T-helper 2 cell (primary cell): ENCODE measurements around the gene RAET1E.
"Not testable (repeated sequence)": the region's sequence is repeated elsewhere in the genome, so short reads cannot be mapped to it uniquely, and the experiment has no call there.

Source experiments
- DNase-seq, 5 experiments: peaks; one replicate each; pipeline versions ENCODE4 v3.0.0 to v3.0.0-alpha.2; 2012 to 2022

Gene RAET1E

DNA sequence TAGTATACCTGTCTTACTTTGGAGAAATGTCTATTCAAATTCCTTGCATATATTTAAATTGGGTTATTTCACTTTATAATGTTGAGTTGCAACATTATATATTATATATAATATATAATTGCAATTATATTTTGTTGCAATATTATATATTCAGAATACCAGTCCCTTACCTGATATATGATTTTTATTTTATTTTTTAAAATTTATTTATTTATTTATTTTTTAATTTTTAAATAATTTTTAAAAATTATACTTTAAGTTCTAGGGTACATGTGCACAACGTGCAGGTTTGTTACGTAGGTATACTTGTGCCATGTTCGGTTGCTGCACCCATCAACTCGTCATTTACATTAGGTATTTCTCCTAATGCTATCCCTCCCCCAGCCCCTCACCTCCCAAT lies 29.1 kb upstream of the RAET1E start:
- DNase-seq, result not testable (repeated sequence)

DNA sequence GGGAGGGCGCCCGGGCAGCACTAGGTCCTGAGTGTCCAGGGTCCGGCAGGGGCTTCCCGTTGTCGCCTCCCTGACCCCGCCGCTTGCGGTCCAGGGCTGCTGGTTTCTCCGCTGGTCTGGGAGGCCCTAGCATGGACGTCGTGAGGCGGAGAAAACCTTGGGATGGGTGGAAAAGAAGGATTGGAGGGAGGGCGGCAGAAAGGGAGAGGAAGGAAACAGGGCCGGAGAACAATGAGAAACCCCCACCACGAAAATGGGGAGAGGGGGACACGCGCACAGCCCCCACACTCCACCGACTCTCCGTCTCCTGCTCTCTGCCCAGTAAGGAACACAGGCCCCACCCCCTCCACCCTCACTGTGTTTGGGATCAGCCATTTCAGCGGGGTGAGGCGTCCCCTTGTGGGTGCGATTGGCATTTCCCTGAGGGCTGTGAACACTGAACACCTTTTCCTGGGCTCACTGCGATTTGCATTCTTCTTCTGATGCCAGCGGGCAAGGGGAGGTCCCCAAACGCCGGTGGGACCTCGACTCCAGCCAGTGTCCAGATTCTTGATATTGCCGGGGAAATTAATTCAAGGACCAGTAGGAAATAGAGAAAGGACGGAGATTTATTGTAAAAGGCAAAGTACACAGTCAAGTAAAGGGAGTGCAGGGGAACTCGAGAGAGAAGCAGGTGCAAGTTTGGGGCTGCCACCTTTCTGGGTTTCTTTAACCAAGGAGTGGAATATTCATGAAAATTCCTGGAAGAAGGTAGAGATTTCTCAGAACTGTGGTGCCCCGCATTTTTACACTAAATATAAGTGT lies 28.3 kb upstream of the RAET1E start:
- peak in 4 of 5 experiments; percentile 38 to 76 (median 60) for DNase-seq

DNA sequence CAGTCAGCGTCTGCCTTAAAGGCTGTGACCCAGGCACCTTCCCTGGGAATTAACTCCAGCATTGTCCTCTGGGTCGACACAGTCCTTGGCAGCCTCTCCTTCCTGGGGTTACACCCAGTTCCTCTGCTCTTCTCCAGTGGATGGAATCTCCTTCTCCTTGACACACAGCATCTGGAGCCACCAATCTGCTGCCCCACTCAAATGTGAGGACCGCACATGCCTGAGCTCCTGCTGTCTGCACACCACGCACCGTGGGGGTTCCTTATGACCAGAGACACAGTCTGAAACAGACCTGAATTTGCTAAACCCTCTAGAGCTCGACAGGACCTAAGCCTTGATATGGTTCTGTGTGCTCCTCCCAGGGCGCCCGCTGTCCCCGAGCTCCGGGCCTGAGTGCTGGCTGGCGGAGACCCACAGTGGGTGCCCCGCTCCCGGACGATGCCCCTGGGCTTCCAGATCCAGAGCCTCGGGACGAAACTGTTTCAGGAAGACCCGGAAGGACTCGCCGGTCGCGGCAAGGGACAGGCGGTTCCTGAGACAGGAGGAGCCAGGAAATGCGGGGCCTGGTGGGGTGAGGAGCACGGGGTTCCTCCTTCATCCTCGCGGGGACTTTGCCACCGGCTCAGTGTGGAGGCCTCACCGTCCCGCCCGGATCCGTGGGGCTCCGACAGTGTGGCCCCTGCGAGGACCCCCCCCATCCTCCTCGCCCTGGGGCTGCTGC lies 27.5 kb upstream of the RAET1E start:
- no peak for DNase-seq

DNA sequence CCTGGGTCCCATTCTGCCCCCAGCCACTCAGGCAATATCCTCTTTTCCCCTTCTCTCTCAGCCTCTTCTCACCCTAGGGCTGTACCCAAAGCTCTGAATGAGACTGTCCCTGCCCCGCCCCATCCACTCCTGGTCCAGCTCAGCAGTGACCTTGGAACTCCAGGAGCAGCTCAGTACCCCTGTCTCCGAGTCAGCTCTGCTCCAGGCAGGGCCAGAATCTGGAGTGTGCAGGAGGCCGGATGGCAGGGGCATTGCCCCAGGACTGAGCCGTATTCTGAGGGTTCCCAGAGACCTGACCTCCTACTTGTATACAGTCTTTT lies 27.0 kb upstream of the RAET1E start:
- DNase-seq, result no peak

DNA sequence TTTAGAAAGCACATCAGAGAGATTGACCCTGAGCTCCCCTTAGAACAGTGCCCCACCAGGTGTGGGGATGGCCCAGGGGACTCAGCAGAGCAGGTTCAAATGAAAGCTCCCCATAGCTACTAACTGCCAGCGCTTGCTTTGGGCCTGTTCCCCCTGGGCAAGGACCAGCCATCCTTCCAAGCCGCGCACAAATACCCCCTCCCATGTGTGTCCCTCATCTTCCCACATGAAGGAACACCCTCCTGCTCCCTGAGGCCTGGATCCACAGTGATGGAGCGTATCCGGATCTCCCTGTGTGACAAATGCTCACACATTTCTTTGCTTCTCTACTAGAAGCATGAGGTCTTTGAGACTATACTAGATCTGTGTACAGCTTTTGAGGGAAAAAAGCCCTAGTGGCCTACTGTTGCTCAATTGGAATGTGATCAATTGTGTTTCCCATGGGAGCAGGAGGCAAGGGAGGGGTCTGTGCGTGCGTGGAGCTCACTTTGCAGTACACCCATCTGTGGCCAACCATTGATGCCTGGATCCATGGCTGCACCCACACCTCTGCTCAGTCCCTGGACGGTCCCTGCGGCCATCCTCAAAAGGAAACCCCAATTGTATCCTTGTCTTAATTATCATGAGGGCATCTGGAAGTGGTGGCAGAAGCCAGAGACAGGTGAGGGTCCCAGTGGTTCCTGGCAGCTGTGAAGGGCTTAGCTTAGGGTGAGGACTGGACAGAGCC lies 26.5 kb upstream of the RAET1E start:
- DNase-seq, result no peak

DNA sequence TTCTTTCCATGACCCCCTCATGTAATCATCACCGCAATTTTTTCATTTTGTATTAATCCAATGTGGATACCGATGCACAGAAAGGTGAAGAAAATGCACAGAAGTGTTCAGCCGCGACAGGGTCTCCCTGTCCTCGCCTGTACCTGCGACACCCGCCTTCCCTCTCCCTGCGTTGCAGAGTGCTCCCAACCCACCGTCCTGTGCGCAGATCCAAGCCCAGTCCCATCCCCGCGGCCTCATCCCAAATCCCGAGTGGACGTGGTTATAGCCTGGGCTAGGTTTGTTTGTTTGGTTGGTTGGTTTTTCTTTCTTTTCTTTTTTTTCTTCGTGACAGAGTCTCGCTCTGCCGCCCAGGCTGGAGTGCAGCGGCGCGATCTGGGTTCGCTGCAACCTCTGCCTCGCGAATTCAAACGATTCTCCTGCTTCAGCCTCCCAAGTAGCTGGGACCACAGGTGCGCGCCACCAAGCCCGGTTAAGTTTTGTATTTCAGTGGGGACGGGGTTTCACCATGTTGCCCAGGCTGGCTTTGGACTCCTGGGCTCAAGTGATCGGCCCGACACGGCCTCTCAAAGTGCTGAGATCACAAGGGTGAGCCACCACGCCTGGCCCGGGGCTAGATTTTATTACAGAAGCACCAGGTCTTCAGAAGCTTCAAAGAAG lies 25.5 kb upstream of the RAET1E start:
- DNase-seq, result no peak

DNA sequence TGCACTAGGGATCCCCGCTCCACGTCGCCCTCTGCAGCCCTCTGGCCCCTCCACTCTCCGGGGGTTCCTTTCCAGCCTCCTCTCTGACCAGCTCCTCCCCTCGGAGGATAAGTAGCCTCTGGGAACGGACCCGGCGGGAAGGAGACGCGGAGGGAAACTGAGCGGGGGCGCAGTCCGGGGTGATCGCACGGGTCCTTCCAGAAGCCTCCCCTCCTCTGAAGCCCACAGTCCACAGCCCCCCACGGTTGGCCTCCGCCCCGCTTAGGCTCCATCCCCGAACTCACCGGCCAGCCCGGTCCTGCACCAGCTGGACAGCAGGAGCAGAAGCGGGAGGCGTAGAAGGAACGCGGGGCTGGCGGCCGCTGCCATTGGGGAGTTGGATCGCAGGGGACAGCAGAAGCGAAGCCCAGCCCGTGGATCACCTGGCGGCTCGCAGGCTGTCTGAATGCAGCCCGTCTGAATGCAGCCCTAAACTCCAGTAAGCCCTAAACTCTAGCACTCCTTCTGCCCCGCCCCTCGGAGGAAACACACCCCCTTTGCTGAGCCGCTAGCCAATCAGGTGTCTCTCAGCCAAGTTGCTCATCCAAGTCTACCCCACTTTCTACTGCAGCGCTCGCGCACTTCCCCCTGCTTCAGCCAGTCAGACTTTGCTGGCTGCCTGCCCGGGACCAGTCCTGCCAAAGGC lies 24.9 kb upstream of the RAET1E start, which contains the start of gene RAET1G:
RAET1G (minus strand) TSS at position 480 of the 685 bp plus-strand sequence; CDS start at position 369, 111 bp downstream.
- DNase-seq, result peak; percentile 48 to 89 (median 73)

DNA sequence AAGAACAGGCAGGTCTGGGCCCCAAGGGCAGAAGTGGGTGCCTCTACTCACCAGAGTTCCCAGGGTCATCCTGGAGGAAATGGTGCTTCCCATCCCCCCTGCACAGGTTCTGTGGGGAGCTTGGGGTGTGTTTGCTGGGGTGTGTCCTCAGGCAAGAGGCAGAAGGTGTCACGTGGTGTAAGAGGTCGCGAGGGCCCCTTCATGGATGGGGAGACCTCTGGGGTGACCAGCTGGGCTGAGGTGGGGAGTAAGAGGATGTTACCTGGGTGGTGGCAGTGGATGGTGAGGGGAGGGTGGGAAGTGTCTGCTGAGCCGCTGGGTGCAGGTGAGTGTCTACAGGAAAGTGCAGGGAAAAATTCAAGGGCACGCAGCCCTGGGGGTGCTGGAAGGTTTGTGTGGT lies 24.2 kb upstream of the RAET1E start:
- DNase-seq, result not testable (repeated sequence)

DNA sequence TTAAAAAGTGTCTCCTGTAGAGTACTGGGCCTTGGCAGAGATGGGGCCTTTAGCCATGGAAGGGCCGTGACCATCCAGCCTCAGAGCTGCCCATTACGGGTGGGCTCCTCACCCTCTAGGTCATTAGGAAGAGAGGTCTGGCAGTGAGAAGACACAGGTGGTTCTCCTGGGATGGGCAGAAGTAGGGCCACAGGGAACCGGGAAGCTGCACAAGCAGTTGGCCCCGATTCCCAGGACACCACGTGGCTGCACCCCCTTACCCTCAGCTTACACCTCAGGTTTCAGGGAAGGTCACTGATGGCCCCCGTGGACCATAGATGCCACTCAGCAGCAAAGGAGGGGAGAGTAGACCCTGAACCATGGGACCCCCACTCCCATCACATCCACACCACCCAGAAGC lies 23.4 kb upstream of the RAET1E start:
- no peak for DNase-seq

DNA sequence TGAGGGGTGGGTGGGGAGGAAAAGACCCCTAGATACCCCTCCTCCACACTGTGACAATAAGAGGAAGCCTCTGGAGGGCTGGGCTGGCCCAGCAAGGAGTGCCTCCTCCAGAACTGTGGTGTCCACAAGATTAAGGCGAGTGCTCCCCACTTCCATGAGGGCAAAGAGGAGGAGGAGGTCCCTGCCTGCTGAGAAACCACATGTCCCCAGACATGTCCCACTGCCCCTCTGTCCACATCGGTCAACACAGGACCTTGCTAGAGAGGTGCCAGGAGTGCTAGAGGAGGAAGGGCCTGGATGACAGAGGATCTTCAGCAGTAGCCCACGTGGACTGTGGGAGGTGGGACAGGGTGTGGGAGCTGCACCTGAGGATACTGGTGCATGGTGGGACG lies 21.9 kb upstream of the RAET1E start:
- no peak for DNase-seq

DNA sequence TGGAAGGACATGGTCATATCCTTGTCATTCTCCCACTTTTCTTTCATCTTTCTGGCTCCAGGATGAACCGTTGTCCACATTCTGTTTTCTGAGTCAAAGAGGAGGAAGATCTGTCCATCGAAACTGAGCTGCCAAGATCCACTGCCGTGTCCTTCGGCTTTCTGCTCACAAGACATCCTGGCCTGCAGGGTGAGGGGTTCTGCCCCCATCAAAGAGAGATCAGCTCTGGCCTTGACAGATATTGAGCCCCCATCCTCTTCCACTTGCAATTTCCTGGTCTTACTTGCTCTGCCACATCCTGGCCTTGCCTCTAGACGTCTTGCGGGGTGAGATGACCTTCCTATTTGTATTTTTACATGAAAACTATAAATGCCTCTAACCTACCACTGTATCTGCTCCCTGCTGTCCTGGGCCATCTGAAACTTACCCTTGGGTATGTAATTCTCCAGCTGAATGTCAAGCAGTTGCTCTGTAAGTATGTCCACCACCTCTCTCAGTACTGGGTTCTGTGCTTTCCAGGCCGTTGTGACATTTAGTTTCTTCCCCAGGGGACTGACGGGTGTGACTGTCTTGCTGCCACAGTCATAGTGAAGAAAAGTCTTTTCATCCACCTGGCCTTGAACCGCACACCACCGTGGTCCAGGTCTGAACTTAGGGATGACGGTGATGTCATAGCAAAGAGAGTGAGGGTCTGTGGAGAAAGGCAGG lies 21.4 kb upstream of the RAET1E start:
- DNase-seq, result not testable (repeated sequence)

DNA sequence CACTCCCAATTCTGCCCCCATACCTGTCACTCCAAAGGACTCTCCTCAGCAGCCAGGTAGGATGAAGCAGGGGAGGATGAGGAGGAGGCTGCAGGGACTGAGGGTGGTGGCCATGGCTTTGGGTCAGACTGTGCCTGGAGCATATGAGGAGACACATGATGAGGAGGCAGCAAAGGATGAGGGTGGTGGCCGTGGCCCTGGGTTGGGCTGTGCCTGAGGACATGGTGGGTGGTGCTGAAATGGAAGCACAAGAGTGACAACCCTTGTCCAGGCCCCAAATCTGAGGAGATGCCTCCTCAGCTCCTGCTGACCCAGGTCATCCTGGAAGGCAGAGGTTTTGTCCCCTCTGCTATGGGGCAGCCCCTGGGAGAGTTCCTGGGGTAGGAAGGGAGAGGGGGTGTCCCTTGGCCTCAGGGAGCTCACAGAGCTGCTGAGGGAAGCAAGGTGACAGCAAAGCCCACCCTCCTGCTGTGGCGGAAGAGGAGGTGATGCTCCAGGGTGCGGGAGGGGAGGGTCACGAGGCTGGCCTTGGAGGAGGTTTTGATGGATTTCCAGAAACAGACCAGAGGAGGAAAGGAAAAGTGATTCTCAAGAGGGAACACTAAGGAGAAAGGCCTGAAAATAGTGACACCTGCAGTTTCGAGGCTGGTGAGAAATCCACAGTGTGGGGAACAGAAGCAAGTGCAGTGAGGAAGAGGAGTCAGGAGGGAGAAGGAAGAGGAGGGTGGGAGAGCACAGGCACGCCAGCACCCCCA lies 20.4 kb upstream of the RAET1E start:
- DNase-seq, result no peak

DNA sequence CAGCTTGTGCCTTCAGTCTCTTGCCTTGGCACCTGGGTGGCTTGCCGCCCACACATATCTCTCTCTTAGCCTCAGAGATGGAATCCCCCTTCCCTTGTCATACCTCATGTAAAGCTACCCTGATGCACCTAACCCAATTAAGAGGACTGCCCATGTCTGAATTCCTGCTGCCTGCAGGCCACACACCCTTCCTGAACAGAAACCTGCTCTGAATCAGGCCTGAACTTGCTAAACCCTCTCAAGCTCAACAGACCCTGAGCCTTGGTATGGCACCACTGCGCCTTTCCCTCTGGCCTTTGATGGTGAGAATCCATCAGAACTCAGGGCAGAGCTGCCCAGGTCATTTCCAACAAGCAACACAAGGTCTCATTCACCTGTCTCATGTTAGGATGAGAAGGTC lies 19.8 kb upstream of the RAET1E start:
- DNase-seq, result no peak

DNA sequence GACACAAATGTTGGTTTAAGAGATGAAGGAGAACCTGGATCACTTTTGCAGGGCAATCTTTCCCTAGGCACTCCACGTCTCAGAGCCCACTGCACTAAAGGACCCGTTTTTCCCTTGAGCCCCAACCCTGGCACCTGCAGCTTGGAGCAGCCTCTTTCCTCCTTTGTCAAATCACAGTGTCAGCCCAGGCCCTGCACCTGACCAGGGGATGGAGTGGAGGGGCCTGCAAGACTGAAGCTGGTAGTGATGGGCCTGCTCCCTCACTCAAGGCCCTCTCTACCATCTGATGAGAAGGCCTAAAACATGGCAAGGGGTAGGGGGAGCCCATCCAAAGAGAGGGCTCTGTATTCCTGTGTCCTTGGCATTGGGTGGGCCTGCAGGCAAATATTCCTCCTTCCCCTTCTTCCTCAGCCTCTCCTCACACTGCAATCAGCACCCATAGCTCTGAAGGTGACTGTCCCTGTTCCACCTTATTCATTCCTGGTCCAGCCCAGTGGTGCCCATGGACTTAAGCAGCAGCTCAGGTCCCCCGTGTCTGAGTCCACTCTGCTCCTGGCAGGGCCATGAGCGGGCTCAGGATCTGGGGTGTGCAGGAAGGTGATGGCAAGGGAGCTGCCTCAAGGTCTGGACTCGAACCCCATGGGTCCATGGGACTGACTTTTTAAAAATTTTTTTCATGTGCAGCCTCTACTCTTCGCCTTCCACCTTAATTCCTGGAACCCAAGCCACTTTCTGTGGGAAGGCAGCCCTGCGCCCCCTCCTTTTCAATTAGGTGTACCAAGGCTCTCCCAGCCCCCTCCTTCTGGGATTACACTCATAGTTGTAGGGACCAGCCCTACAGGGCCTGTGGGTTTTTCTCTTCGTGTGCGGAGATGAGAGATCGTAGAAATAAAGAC lies 18.3 kb upstream of the RAET1E start:
- no peak for DNase-seq

DNA sequence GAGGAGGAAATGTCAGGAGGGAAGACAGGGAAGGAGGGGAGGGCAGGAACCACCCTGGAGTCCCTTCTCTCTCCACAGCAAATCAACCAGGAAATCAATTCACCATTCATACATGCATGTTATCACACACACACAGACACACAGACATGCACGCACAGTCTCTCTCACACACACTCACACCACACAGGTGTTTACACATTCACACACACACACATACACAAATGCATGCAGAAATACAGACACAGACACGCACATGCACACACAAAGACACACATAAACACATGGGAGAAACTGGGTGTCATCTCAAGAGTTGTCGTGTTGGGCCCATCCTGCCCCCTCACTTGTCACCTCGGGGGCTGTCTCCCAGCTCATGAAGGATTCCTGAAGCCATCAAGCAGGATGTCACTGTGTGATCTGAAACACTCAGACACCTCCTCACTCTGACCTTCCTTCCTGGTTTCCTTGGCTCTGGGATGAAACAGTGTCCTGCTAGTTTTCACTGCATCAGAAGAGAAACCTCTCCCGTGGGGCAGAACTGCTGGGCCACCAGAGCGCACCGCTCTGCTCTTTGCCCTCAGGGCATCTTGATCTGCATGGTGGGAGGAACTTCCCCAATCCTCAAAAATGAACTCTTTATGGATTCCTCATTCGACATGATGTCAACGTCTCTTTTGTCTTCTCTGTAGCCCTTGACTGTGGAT lies 15.8 kb upstream of the RAET1E start:
- no peak for DNase-seq

DNA sequence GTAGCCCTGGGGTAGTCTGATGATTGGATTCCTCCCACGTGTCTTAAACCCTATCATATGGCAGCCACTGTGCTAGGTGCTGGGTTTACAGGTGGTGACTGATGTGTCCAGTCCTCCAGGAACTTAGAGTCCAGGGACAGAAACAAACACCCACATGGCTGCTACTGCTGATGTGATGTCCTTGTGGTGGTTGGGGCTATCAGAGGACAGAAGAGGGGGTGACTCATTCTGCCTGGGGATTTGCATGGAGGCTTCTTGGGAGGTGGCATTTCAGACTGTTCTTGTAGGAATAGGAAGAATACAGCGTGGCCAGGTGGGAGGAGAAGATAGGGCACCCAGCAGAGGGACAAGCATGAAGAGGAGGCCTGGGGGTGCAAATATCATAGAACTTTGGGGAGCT lies 15.2 kb upstream of the RAET1E start:
- no peak for DNase-seq

DNA sequence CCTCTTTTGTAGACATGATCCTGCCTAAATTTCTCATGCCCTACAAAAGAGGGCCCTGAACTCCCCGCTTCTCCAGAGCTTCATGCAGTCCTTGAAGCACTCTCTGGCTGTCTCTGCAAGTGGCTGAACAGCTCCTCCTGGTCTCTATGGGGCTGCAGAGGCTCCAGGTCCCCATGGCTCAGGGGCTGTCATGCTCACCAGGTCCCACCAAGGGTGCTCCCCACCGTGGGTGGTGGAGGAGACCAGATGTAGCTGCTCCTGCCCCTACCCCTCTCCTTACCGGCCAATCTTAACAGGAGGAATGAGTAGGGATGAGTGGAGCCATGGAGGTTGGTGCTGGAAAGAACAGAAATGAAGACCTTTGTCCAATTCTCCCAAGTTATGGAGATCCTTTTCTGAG lies 14.8 kb upstream of the RAET1E start:
- not testable (repeated sequence) for DNase-seq

DNA sequence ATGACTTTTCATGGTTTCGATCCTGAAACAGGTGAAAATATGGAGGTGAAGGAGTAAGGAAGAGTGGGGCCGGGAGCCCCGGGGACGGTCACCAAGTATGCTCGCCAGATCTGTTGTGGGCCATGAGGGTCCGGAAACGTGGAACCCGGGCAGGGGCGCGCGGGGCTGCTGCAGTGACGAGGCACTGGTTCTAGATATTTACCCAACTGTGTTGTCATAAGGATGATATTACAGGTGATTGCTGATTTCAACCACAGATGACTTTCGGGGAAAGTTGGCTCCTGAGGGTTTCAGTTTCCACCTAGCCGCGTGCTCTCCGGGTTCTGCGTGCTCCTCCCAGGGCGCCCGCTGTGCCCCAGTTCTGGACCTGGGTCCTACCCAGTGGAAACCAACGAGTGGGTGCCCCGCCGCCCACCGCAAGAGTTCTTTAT lies 12.8 kb upstream of the RAET1E start:
- no peak for DNase-seq
